ENCODE results near the gene TRIP13.

TRIP13 gene

DNA sequence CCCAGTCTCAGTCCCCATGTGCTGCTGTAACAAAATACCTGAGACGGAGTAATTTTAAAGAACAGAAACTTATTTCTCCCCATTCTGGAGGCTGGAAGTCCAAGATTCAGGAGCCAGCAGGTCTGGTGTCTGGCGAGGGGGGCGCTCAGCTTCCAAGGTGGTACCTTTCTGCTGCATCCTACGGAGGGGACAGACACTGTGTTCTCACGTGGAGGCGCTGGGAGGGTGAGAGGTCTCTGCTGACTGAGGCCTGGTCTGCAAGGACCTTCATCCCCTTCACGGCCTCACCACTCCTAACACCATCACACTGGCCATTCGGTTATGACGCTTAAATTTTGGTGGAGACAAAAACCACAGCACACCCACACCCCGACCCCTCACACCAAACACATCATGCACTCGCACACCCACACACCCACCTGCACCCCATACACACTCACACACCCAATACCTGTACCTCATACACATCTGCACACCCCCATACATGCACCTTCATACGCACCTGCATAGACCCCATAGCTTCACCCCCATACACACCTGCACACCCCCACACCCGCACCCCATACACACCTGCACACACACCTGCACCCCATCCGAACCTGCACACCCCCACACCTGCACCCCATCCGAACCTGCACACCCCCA lies 32.1 kb upstream of the TRIP13 start:
- H3K36me3 ChIP-seq (ENCODE audit: control insufficient read depth in 2 of 2, insufficient read depth in 1 of 2, low read length in 2 of 2): peaks cover 0 to 43% of the 10 kb centered on the region in 2 experiments; a peak in 2 of 3 replicates
- 0 out of 2 replicates have a peak overlapping the region, but pooled peaks have one; percentile 9 for H3K27ac ChIP-seq (ENCODE audit: extremely low read depth, low read depth, low read length)
- no peak overlapping the region for H3K4me3 ChIP-seq (ENCODE audit: low read depth, low read length)
- CTCF ChIA-PET: no interaction called here
- TF ChIP-seq ZFHX2 (tag by site-specific recombination; conservative IDR thresholded peaks at IDR 0.05): peak; percentile 74
- peak; percentile 85 for TF ChIP-seq ZEB2 (tag by site-specific recombination; IDR thresholded peaks at IDR 0.05)
- TF ChIP-seq, protein P1, sequence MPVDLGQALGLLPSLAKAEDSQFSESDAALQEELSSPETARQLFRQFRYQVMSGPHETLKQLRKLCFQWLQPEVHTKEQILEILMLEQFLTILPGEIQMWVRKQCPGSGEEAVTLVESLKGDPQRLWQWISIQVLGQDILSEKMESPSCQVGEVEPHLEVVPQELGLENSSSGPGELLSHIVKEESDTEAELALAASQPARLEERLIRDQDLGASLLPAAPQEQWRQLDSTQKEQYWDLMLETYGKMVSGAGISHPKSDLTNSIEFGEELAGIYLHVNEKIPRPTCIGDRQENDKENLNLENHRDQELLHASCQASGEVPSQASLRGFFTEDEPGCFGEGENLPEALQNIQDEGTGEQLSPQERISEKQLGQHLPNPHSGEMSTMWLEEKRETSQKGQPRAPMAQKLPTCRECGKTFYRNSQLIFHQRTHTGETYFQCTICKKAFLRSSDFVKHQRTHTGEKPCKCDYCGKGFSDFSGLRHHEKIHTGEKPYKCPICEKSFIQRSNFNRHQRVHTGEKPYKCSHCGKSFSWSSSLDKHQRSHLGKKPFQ (tag by site-specific recombination; IDR thresholded peaks at IDR 0.05): peak; percentile 56; the same call in 1 of the 2 replicates
- no peak for TF ChIP-seq ZBTB48 (tag by site-specific recombination; IDR thresholded peaks at IDR 0.05)
- no peak for TF ChIP-seq ZNF175 (tag by site-specific recombination; IDR thresholded peaks at IDR 0.05)
- peak; percentile 80 for TF ChIP-seq ZBTB10 (tag by site-specific recombination; IDR thresholded peaks at IDR 0.05)
- no peak for TF ChIP-seq ZNF610 (tag by site-specific recombination; IDR thresholded peaks at IDR 0.05; ENCODE audit: borderline replicate concordance)
- no peak for TF ChIP-seq ZNF558 (tag by site-specific recombination; IDR thresholded peaks at IDR 0.05)
- TF ChIP-seq ZBTB7A (tag by site-specific recombination; IDR thresholded peaks at IDR 0.05; ENCODE audit: low read depth): peak; percentile 81; the same call in 1 of the 2 replicates
- no peak for TF ChIP-seq SCRT1 (tag by site-specific recombination; IDR thresholded peaks at IDR 0.05; ENCODE audit: borderline replicate concordance)
- peak; percentile 80 for TF ChIP-seq EGR2 (tag by site-specific recombination; IDR thresholded peaks at IDR 0.05; ENCODE audit: low read depth)
- TF ChIP-seq ZNF366 (tag by site-specific recombination; conservative IDR thresholded peaks at IDR 0.05): no peak
- no peak for TF ChIP-seq KLF17 (tag by site-specific recombination; IDR thresholded peaks at IDR 0.05)
- no peak for TF ChIP-seq ZBTB20 (tag by site-specific recombination; IDR thresholded peaks at IDR 0.05)
- TF ChIP-seq ZNF324 (tag by site-specific recombination; IDR thresholded peaks at IDR 0.05): no peak
- no peak for TF ChIP-seq ZNF623 (tag by site-specific recombination; IDR thresholded peaks at IDR 0.05)
- TF ChIP-seq AEBP2 (tag by site-specific recombination; IDR thresholded peaks at IDR 0.05; ENCODE audit: borderline replicate concordance): no peak
- TF ChIP-seq KLF8 (tag by site-specific recombination; IDR thresholded peaks at IDR 0.05): peak; percentile 14; the same call in 1 of the 2 replicates
- no peak for TF ChIP-seq GLIS1 (tag by site-specific recombination; IDR thresholded peaks at IDR 0.05)
- no peak; the same call in 1 of the 2 replicates for TF ChIP-seq GLI4 (tag by site-specific recombination; IDR thresholded peaks at IDR 0.05)
- no peak for TF ChIP-seq ZNF394 (tag by site-specific recombination; IDR thresholded peaks at IDR 0.05; ENCODE audit: borderline replicate concordance)
- no peaks in the 10 kb centered on the region for H3K4me1 ChIP-seq (ENCODE audit: control insufficient read depth, insufficient read depth, low read length)
- POLR2A ChIA-PET: no interaction called here
- H3K9me3 ChIP-seq (ENCODE audit: control insufficient read depth, insufficient read depth, low read depth, low read length): no peaks in the 10 kb centered on the region

Data from HEK293 (cell line).